B cell (primary cell): Measurements from ENCODE around the gene RDM1. TPM values are rescaled to one million over a fixed set of nuclear protein-coding genes. Genes with fewer than 3 reads are reported as not detected.
A peak's percentile ranks its signal among the peaks of the same experiment; 100 is the strongest.

Source experiments
- ATAC-seq: fragments of 200-7000 bp; cut with Tn5 transposase; one replicate; pipeline ENCODE4 v1.10.0; 2021; ENCODE audit warnings: low read depth, mild to moderate bottlenecking, moderate number of reproducible peaks, moderate library complexity
- CTCF ChIA-PET: fragments of 350-600 bp; sonication (Branson Sonifier 250); formaldehyde crosslinking; loops from one replicate; lab custom pipeline; 2021; ENCODE audit warnings: antibody characterized with exemption, inconsistent platforms; lab: Charles Lee
- POLR2A ChIA-PET: fragments of 350-600 bp; sonication (Branson Sonifier 250); formaldehyde crosslinking; loops from one replicate; lab custom pipeline; 2021; ENCODE audit warnings: antibody characterized with exemption; lab: Charles Lee
- DNase-seq: peaks from one replicate; pipeline ENCODE4 v3.0.0; 2013
- H2AFZ ChIP-seq: 2 replicates; pipeline ENCODE4 v1.6.1; 2012; ENCODE audit warnings: mild to moderate bottlenecking, low read depth, low read length; ENCODE audit not compliant: insufficient read depth, poor library complexity, severe bottlenecking
- H3K27ac ChIP-seq, 2 donors: 1 replicate in 1 of 2; 2 replicates in 1 of 2; pipeline ENCODE4 v1.5.1; 2012 to 2013; ENCODE audit warnings: low read length in 2 of 2, mild to moderate bottlenecking in 2 of 2, moderate library complexity in 1 of 2
- H3K27me3 ChIP-seq, 4 experiments: fragments of 200-600 bp in 1 of 4; sonication (generic) in 1 of 4; replicated peaks in 1 of 4; 1 replicate in 2 of 4; 2 replicates in 2 of 4; pipeline versions ENCODE4 v1.6.1 to v1.7.0; 2013 to 2016; ENCODE audit warnings: low read length in 3 of 4, mild to moderate bottlenecking in 2 of 4, mixed read lengths in 1 of 4, moderate library complexity in 1 of 4; ENCODE audit not compliant: insufficient read depth in 4 of 4, control insufficient read depth in 3 of 4; ENCODE audit errors: control extremely low read depth in 1 of 4
- H3K36me3 ChIP-seq, 2 experiments: replicated peaks in 1 of 2; 1 replicate in 1 of 2; 2 replicates in 1 of 2; pipeline versions ENCODE4 v1.6.1 to v1.7.1; 2013; ENCODE audit warnings: low read length in 1 of 2; ENCODE audit not compliant: insufficient read depth in 2 of 2, control insufficient read depth in 1 of 2; ENCODE audit errors: control extremely low read depth in 1 of 2, extremely low read depth in 1 of 2
- H3K4me1 ChIP-seq, 2 donors: fragments of 200-600 bp in 1 of 2; sonication (generic) in 1 of 2; 1 replicate in 1 of 2; 2 replicates in 1 of 2; pipeline versions ENCODE4 v1.5.1 to v1.6.1; 2013 to 2017; ENCODE audit warnings: low read length in 2 of 2; ENCODE audit not compliant: control insufficient read depth in 2 of 2, insufficient read depth in 2 of 2
- H3K4me2 ChIP-seq: replicated peaks from 2 replicates; pipeline ENCODE3; 2012; ENCODE audit warnings: mild to moderate bottlenecking, low read depth, low read length; ENCODE audit not compliant: poor library complexity, severe bottlenecking
- H3K4me3 ChIP-seq, 5 experiments: fragments of 200-600 bp in 1 of 5; sonication (generic) in 1 of 5; 1 replicate in 3 of 5; 2 replicates in 2 of 5; pipeline versions ENCODE4 v1.5.1 to v1.7.0; 2011 to 2016; ENCODE audit warnings: low read length in 4 of 5, mild to moderate bottlenecking in 4 of 5, low read depth in 2 of 5, control low read depth in 1 of 5, moderate library complexity in 1 of 5; ENCODE audit not compliant: insufficient read depth in 1 of 5; ENCODE audit errors: control extremely low read depth in 1 of 5, extremely low read depth in 1 of 5
- H3K79me2 ChIP-seq: fragments of 200-600 bp; sonication (generic); one replicate; pipeline ENCODE4 v1.6.0; 2016; ENCODE audit warnings: low read length; ENCODE audit not compliant: control insufficient read depth, insufficient read depth
- H3K9ac ChIP-seq: fragments of 200-600 bp; sonication (generic); 2 replicates; pipeline ENCODE4 v1.6.1; 2017; ENCODE audit warnings: mild to moderate bottlenecking, low read length, moderate library complexity
- H3K9me3 ChIP-seq, 3 donors: one replicate each; pipeline versions ENCODE4 v1.6.1 to v1.7.1; 2013; ENCODE audit warnings: low read length in 2 of 3; ENCODE audit not compliant: control insufficient read depth in 2 of 3, insufficient read depth in 1 of 3; ENCODE audit errors: control extremely low read depth in 1 of 3
- H4K20me1 ChIP-seq: 2 replicates; pipeline ENCODE4 v1.6.0; 2012; ENCODE audit warnings: mild to moderate bottlenecking, low read length; ENCODE audit not compliant: insufficient read depth, control insufficient read depth, poor library complexity, severe bottlenecking
- H3K27ac Mint-ChIP-seq: one replicate; pipeline ENCODE4 v1.8.0; 2021; ENCODE audit warnings: mixed read lengths
- H3K27me3 Mint-ChIP-seq: one replicate; pipeline ENCODE4 v1.8.0; 2021; ENCODE audit warnings: mixed read lengths
- H3K4me1 Mint-ChIP-seq: one replicate; pipeline ENCODE4 v1.8.0; 2021; ENCODE audit warnings: mixed read lengths
- H3K4me3 Mint-ChIP-seq: one replicate; pipeline ENCODE4 v1.8.0; 2021; ENCODE audit warnings: mixed read lengths
- H3K9me3 Mint-ChIP-seq: one replicate; pipeline ENCODE4 v1.8.0; 2022; ENCODE audit warnings: mixed read lengths; ENCODE audit not compliant: insufficient read depth
- CTCF ChIP-seq: fragments of 200-600 bp; IDR thresholded peaks from one replicate; pipeline ENCODE4 v1.8.0; 2022; ENCODE audit warnings: antibody characterized with exemption, mild to moderate bottlenecking
- EZH2 ChIP-seq: IDR thresholded peaks from 2 replicates; pipeline ENCODE4 v1.6.1; 2012; ENCODE audit warnings: borderline replicate concordance, low read depth, mild to moderate bottlenecking, moderate library complexity, low read length; ENCODE audit not compliant: insufficient read depth, poor library complexity, severe bottlenecking
- WGBS: methylation state at CpG from one replicate; pipeline ENCODE4 v1.1.5; 2013; ENCODE audit warnings: missing lambda C conversion rate; ENCODE audit not compliant: insufficient coverage; 5-methylcytosine and 5-hydroxymethylcytosine counted together
- intact Hi-C: fragments of 100-400 bp; cut with micrococcal nuclease; formaldehyde crosslinking; loops from one replicate; pipeline ENCODE4 v1.10.0; 2022
- polyA plus RNA-seq: library from polyadenylated mRNA; depleted of rRNA; stranded (reverse); fragments of >200 nt; gene quantifications from 2 replicates; pipeline ENCODE4 v1.2.3, GENCODE V29; 2012
- total RNA-seq, 2 donors: library from RNA; stranded (reverse); fragments of 120-200 nt in 1 of 2; gene quantifications; 1 replicate in 1 of 2; 2 replicates in 1 of 2; pipeline versions ENCODE4 v1.2.3 to v1.2.4, GENCODE V29; 2013 to 2022

Gene RDM1
- total and polyA plus RNA-seq, 2 donors (not counting 1 experiment from before 2014, with no cell fraction given) = not detected

GRCh38 chr17:35947156-35947585 lies 16.6 kb upstream of the RDM1 start:
- no peaks in the 10 kb centered on the region for H3K27me3 ChIP-seq
- H3K9ac ChIP-seq = no peak overlapping the region
- no peak overlapping the region for H3K4me3 ChIP-seq
- intact Hi-C loops = no loop called here
- H3K4me1 ChIP-seq = peaks cover 0 to 4% of the 10 kb centered on the region in 2 donors
- no peaks in the 10 kb centered on the region for H3K9me3 Mint-ChIP-seq
- no peaks in the 10 kb centered on the region for H3K9me3 ChIP-seq
- ChIA-PET POLR2A (no interaction called here), CTCF (interaction anchor here (0.6 to 1.5 kb wide), 4 partner anchors 9 to 828 kb away, joined by 3 to 15 read pairs (median 4); no protein-coding TSS in a partner anchor)
- peak overlapping the region; percentile 34 for H3K4me2 ChIP-seq
- 2% methylated on average over 6 of the region's 12 CpGs for WGBS
- H3K36me3 ChIP-seq = no peaks in the 10 kb centered on the region
- H3K4me3 Mint-ChIP-seq = no peak overlapping the region
- peak; percentile 74 for DNase-seq
- no peak overlapping the region for H2AFZ ChIP-seq
- no peak overlapping the region for H3K27ac Mint-ChIP-seq
- peaks cover 7% of the 10 kb centered on the region for H3K27me3 Mint-ChIP-seq
- H3K79me2 ChIP-seq = no peaks in the 10 kb centered on the region
- no peaks in the 10 kb centered on the region for H4K20me1 ChIP-seq
- no peak overlapping the region for H3K27ac ChIP-seq
- ATAC-seq = peak; percentile 91
- TF ChIP-seq EZH2 (no peak), CTCF (peak; percentile 74)
- H3K4me1 Mint-ChIP-seq = peaks cover 2% of the 10 kb centered on the region

- H3K4me1 ChIP-seq = peaks cover 0 to 4% of the 10 kb centered on the region in 2 donors
- H3K4me1 Mint-ChIP-seq = peaks cover 2% of the 10 kb centered on the region
- H3K27me3 Mint-ChIP-seq = peaks cover 9% of the 10 kb centered on the region
- no peak overlapping the region for H3K27ac Mint-ChIP-seq
- DNase-seq (no peak), ATAC-seq (no peak)
- H3K9me3 ChIP-seq = no peaks in the 10 kb centered on the region
- no peak overlapping the region for H3K27ac ChIP-seq
- no peak overlapping the region for H2AFZ ChIP-seq
- intact Hi-C loops = no loop called here
- POLR2A ChIA-PET = no interaction called here
- TF ChIP-seq CTCF (no peak), EZH2 (no peak)
- CTCF ChIA-PET = interaction anchor here (0.8 kb wide), 1 partner anchor 25 kb away, joined by 3 read pairs; no protein-coding TSS in a partner anchor
- no peak overlapping the region for H3K4me3 Mint-ChIP-seq
- WGBS = 71% methylated on average over 1 of the region's 4 CpGs
- H3K27me3 ChIP-seq = no peaks in the 10 kb centered on the region
- no peaks in the 10 kb centered on the region for H3K9me3 Mint-ChIP-seq
- H4K20me1 ChIP-seq = no peaks in the 10 kb centered on the region
- no peak overlapping the region for H3K4me2 ChIP-seq
- H3K9ac ChIP-seq = no peak overlapping the region
- no peak overlapping the region for H3K4me3 ChIP-seq
- no peaks in the 10 kb centered on the region for H3K36me3 ChIP-seq
- no peaks in the 10 kb centered on the region for H3K79me2 ChIP-seq
Measured at GRCh38 chr17:35944151-35944550, 13.6 kb upstream of the RDM1 start.
